ENCODE results near the gene RBL1. TPM values are rescaled to one million over a fixed set of nuclear protein-coding genes. Genes with fewer than 3 reads are reported as not detected.

RBL1 gene
- total and polyA plus RNA-seq, 10 of the 15 experiments (the other 5 are each of a cell fraction or from before 2014, with no cell fraction given), result 4.5 to 51.1 (median 24.9) TPM

DNA sequence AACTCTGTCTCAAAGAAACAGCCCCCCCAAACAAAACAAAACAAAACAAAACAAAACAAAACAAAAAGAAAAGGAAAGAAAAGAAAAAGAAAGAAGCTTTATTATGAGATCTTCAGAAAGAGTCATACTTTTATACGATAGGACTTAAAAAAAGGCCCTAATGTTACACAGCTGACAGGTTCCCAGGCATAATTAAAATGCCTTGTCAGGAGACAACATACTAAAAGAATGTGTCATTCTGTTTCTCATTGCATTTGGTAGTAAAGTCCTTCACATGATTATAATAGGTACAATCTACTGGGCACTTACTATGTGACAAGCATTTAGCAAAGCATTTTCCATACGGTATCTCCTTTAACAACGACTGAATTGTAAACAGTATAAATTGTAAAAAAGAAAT lies 46.9 kb upstream of the RBL1 start (continued):
- TF ChIP-seq CEBPB (IDR thresholded peaks at IDR 0.05; ENCODE audit: borderline replicate concordance in 1 of 2, low read depth in 2 of 2, low read length in 2 of 2) (no peak), JUNB (IDR thresholded peaks at IDR 0.05) (no peak)
- TF ChIP-seq, protein P1, sequence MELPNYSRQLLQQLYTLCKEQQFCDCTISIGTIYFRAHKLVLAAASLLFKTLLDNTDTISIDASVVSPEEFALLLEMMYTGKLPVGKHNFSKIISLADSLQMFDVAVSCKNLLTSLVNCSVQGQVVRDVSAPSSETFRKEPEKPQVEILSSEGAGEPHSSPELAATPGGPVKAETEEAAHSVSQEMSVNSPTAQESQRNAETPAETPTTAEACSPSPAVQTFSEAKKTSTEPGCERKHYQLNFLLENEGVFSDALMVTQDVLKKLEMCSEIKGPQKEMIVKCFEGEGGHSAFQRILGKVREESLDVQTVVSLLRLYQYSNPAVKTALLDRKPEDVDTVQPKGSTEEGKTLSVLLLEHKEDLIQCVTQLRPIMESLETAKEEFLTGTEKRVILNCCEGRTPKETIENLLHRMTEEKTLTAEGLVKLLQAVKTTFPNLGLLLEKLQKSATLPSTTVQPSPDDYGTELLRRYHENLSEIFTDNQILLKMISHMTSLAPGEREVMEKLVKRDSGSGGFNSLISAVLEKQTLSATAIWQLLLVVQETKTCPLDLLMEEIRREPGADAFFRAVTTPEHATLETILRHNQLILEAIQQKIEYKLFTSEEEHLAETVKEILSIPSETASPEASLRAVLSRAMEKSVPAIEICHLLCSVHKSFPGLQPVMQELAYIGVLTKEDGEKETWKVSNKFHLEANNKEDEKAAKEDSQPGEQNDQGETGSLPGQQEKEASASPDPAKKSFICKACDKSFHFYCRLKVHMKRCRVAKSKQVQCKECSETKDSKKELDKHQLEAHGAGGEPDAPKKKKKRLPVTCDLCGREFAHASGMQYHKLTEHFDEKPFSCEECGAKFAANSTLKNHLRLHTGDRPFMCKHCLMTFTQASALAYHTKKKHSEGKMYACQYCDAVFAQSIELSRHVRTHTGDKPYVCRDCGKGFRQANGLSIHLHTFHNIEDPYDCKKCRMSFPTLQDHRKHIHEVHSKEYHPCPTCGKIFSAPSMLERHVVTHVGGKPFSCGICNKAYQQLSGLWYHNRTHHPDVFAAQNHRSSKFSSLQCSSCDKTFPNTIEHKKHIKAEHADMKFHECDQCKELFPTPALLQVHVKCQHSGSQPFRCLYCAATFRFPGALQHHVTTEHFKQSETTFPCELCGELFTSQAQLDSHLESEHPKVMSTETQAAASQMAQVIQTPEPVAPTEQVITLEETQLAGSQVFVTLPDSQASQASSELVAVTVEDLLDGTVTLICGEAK (IDR thresholded peaks at IDR 0.05; ENCODE audit: borderline replicate concordance), result no peak
- TF ChIP-seq, protein P2, sequence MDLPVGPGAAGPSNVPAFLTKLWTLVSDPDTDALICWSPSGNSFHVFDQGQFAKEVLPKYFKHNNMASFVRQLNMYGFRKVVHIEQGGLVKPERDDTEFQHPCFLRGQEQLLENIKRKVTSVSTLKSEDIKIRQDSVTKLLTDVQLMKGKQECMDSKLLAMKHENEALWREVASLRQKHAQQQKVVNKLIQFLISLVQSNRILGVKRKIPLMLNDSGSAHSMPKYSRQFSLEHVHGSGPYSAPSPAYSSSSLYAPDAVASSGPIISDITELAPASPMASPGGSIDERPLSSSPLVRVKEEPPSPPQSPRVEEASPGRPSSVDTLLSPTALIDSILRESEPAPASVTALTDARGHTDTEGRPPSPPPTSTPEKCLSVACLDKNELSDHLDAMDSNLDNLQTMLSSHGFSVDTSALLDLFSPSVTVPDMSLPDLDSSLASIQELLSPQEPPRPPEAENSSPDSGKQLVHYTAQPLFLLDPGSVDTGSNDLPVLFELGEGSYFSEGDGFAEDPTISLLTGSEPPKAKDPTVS (IDR thresholded peaks at IDR 0.05; ENCODE audit: low read depth, low read length), result no peak

DNA sequence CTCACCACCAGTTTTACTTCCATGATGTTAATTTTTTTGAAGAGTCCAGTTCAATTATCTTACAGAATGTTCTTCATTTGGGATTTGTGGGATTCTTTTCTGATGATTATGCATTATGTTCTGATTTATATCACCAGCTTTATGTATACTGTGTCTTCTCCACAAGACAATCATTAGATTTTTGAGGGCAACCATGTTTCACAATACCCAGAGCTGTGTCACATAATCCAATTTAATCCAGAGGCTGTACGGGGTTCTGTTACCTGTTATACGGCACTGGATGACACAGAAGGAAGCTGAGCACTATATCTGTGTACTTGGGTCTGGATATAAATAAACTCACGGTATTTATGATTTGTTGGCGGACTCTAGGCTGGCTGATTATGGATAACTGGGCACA lies 41.8 kb upstream of the RBL1 start:
- ATAC-seq (no peak), FAIRE-seq (no peak), DNase-seq (ENCODE audit: low read depth, low spot score) (no peak)
- no peaks in the 10 kb centered on the region for H3K36me3 ChIP-seq (ENCODE audit: control insufficient read depth in 2 of 2, insufficient read depth in 2 of 2, low read length in 1 of 2)
- no peaks in the 10 kb centered on the region for H3K27me3 ChIP-seq (replicated peaks in 1 of 2; ENCODE audit: control insufficient read depth in 2 of 2, insufficient read depth in 2 of 2, low read length in 1 of 2)
- no peak overlapping the region for H2AFZ ChIP-seq (ENCODE audit: control insufficient read depth, low read depth, low read length)
- no peaks in the 10 kb centered on the region for H4K20me1 ChIP-seq (ENCODE audit: control insufficient read depth, insufficient read depth)
- SMC1A ChIA-PET (ENCODE audit: uncharacterized antibody, unreplicated experiment), result no interaction called here
- no peak overlapping the region for H3K4me3 ChIP-seq
- CTCF ChIA-PET, result interaction anchor here (1.4 kb wide), 1 partner anchor 9 kb away, joined by 3 read pairs; no protein-coding TSS in a partner anchor
- 85% methylated on average over 4 of the region's 4 CpGs for WGBS (ENCODE audit: insufficient coverage, insufficient replicate concordance, low lambda C conversion rate, missing lambda C conversion rate)
- no TSS peak for BruUV-seq (replicated peaks)
- no peaks in the 10 kb centered on the region for H3K4me1 ChIP-seq (ENCODE audit: control insufficient read depth, insufficient read depth, low read length)
- no peak overlapping the region for H3K4me2 ChIP-seq (ENCODE audit: control insufficient read depth, insufficient read depth)
- in situ Hi-C loops (cut with MboI), result no loop called here
- no peaks in the 10 kb centered on the region for H3K9me3 ChIP-seq (replicated peaks; ENCODE audit: control insufficient read depth, insufficient read depth, low read length)
- RAD21 ChIA-PET (ENCODE audit: unreplicated experiment), result interaction anchor here (0.9 to 1.5 kb wide), 2 partner anchors 18 to 396 kb away, joined by 3 to 4 read pairs; no protein-coding TSS in a partner anchor
- no peak overlapping the region for H3K9ac ChIP-seq (ENCODE audit: control insufficient read depth, insufficient read depth, low read length)
- intact Hi-C loops (cut with micrococcal nuclease; ENCODE audit: unreplicated experiment), result no loop called here
- POLR2A ChIA-PET, result no interaction called here
- no peak overlapping the region for H3K27ac ChIP-seq (ENCODE audit: control insufficient read depth, insufficient read depth)
- TF ChIP-seq KLF5 (IDR thresholded peaks at IDR 0.05; ENCODE audit: partially characterized antibody) (no peak), SMAD5 (IDR thresholded peaks at IDR 0.05; ENCODE audit: low read depth) (no peak), POU2F2 (IDR thresholded peaks at IDR 0.05; ENCODE audit: borderline replicate concordance, low read depth, low read length) (no peak), MTA3 (IDR thresholded peaks at IDR 0.05; ENCODE audit: borderline replicate concordance, low read length) (no peak), NR2C1 (IDR thresholded peaks at IDR 0.05) (no peak)
- TF ChIP-seq, protein P3, sequence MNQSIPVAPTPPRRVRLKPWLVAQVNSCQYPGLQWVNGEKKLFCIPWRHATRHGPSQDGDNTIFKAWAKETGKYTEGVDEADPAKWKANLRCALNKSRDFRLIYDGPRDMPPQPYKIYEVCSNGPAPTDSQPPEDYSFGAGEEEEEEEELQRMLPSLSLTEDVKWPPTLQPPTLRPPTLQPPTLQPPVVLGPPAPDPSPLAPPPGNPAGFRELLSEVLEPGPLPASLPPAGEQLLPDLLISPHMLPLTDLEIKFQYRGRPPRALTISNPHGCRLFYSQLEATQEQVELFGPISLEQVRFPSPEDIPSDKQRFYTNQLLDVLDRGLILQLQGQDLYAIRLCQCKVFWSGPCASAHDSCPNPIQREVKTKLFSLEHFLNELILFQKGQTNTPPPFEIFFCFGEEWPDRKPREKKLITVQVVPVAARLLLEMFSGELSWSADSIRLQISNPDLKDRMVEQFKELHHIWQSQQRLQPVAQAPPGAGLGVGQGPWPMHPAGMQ (IDR thresholded peaks at IDR 0.05; ENCODE audit: borderline replicate concordance), result no peak
- H3K79me2 ChIP-seq (ENCODE audit: control insufficient read depth, insufficient read depth, low read length), result no peaks in the 10 kb centered on the region
